ENCODE measurements around the gene HTRA1. TPM values are rescaled to one million over a fixed set of nuclear protein-coding genes. Genes with fewer than 3 reads are reported as not detected.

Gene HTRA1
- total RNA-seq, 1 experiment from 2014 or later = 32.8 TPM

DNA sequence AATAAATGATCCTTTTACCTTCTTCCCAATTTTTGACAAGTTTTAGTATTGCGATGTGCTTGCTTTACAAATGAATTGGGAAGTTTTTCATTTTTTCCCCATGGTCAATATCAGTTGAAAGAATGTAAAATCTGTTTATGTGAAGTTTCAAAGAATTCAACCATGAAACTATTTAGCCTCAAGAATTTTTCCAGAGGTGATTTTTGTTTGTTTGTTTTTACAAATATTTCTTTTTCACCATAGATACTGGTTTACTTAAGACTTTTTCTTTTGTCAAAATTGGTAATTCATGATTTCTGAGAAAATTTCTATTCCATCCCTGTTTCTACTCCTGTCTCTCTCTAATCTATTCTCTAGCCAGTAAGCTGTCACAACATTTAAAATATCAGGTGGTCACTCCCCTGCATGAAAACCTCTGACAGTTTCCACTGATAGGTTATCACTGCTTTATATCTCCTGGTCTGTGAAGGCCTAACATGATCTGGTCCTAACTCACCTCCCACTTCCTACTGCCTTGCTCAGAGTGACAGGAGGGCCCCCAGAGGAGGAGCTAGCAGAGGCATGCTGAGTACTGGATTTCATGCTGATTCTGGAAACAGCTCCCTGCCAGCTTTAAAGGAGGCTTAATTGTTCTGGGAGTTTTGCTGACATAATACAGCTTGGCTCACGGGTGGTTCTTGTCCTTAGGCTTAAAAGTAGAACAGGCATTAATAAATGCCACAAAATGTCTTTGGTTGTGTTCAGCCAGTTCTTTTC lies 14.5 kb upstream of the HTRA1 start:
- intact Hi-C loops (cut with micrococcal nuclease; ENCODE audit: unreplicated experiment) = no loop called here
- H3K4me3 ChIP-seq (ENCODE audit: low read depth in 2 of 2, low read length in 2 of 2) = no peak overlapping the region
- no peak for ATAC-seq

DNA sequence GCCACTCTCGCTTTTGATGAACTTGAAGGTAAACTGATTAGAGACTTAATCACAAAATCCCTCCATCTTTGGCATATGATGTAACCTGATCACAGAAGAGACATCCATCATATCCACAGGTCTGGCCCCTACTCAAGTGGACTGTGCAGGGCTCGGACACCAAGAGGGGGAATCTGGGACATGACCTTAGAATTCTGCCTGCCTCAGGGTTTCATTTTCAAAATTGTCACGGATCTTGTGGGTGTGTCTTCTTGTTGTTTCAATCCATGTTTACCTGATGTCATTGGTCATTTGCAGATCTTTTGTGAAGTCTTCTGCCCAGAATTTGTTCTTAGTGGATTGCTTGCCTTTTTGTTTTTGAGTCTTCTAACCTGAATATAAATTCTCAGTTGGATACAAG lies 12.8 kb upstream of the HTRA1 start:
- Histone ChIP-seq H3K9me3 (ENCODE audit: control insufficient read depth, insufficient read depth, low read depth, low read length) (no peaks in the 10 kb centered on the region), H3K4me3 (ENCODE audit: low read depth in 2 of 2, low read length in 2 of 2) (no peak overlapping the region), H3K36me3 (ENCODE audit: control insufficient read depth, insufficient read depth, low read length) (no peaks in the 10 kb centered on the region), H3K27me3 (ENCODE audit: control insufficient read depth, insufficient read depth, low read length) (no peaks in the 10 kb centered on the region), H3K27ac (ENCODE audit: low read length) (no peak overlapping the region), H3K4me1 (ENCODE audit: control insufficient read depth, insufficient read depth, low read length) (no peaks in the 10 kb centered on the region)
- in situ Hi-C loops (cut with HindIII; ENCODE audit: low pct_unique_long_range_greater_than_20kb, low sequenced_read_pairs) = no loop called here
- DNase-seq (ENCODE audit: low read depth, low spot score) (no peak), ATAC-seq (no peak)
- TF ChIP-seq, protein P1, sequence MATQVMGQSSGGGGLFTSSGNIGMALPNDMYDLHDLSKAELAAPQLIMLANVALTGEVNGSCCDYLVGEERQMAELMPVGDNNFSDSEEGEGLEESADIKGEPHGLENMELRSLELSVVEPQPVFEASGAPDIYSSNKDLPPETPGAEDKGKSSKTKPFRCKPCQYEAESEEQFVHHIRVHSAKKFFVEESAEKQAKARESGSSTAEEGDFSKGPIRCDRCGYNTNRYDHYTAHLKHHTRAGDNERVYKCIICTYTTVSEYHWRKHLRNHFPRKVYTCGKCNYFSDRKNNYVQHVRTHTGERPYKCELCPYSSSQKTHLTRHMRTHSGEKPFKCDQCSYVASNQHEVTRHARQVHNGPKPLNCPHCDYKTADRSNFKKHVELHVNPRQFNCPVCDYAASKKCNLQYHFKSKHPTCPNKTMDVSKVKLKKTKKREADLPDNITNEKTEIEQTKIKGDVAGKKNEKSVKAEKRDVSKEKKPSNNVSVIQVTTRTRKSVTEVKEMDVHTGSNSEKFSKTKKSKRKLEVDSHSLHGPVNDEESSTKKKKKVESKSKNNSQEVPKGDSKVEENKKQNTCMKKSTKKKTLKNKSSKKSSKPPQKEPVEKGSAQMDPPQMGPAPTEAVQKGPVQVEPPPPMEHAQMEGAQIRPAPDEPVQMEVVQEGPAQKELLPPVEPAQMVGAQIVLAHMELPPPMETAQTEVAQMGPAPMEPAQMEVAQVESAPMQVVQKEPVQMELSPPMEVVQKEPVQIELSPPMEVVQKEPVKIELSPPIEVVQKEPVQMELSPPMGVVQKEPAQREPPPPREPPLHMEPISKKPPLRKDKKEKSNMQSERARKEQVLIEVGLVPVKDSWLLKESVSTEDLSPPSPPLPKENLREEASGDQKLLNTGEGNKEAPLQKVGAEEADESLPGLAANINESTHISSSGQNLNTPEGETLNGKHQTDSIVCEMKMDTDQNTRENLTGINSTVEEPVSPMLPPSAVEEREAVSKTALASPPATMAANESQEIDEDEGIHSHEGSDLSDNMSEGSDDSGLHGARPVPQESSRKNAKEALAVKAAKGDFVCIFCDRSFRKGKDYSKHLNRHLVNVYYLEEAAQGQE (IDR thresholded peaks at IDR 0.05; ENCODE audit: insufficient read depth in 1 of 2, low read depth in 2 of 2, low read length in 1 of 2) = no peak
- TF ChIP-seq, protein P2, sequence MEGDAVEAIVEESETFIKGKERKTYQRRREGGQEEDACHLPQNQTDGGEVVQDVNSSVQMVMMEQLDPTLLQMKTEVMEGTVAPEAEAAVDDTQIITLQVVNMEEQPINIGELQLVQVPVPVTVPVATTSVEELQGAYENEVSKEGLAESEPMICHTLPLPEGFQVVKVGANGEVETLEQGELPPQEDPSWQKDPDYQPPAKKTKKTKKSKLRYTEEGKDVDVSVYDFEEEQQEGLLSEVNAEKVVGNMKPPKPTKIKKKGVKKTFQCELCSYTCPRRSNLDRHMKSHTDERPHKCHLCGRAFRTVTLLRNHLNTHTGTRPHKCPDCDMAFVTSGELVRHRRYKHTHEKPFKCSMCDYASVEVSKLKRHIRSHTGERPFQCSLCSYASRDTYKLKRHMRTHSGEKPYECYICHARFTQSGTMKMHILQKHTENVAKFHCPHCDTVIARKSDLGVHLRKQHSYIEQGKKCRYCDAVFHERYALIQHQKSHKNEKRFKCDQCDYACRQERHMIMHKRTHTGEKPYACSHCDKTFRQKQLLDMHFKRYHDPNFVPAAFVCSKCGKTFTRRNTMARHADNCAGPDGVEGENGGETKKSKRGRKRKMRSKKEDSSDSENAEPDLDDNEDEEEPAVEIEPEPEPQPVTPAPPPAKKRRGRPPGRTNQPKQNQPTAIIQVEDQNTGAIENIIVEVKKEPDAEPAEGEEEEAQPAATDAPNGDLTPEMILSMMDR (IDR thresholded peaks at IDR 0.05) = no peak
- TF ChIP-seq POLR2AphosphoS5 (IDR thresholded peaks at IDR 0.05; ENCODE audit: low read depth, low read length) (no peak), SIN3A (IDR thresholded peaks at IDR 0.05; ENCODE audit: borderline replicate concordance, insufficient read depth, low read depth, low read length) (no peak), TCF7L2 (IDR thresholded peaks at IDR 0.05; ENCODE audit: low read depth, low read length) (no peak)
- ChIA-PET CTCF (no interaction called here), POLR2A (no interaction called here)
- intact Hi-C loops (cut with micrococcal nuclease; ENCODE audit: unreplicated experiment) = no loop called here
- BruUV-seq (replicated peaks) = no TSS peak

More for the DNA sequence above, 14.5 kb upstream of the HTRA1 start:
- no peak for DNase-seq (ENCODE audit: low read depth, low spot score)
- Histone ChIP-seq H3K9me3 (ENCODE audit: control insufficient read depth, insufficient read depth, low read depth, low read length) (no peaks in the 10 kb centered on the region), H3K27me3 (ENCODE audit: control insufficient read depth, insufficient read depth, low read length) (no peaks in the 10 kb centered on the region), H3K27ac (ENCODE audit: low read length) (no peak overlapping the region), H3K4me1 (ENCODE audit: control insufficient read depth, insufficient read depth, low read length) (peaks cover 4% of the 10 kb centered on the region; the same call in 1 of the 2 replicates), H3K36me3 (ENCODE audit: control insufficient read depth, insufficient read depth, low read length) (no peaks in the 10 kb centered on the region)
- TF ChIP-seq POLR2AphosphoS5 (IDR thresholded peaks at IDR 0.05; ENCODE audit: low read depth, low read length) = no peak
- TF ChIP-seq, protein P1 (IDR thresholded peaks at IDR 0.05; ENCODE audit: insufficient read depth in 1 of 2, low read depth in 2 of 2, low read length in 1 of 2) = no peak
- TF ChIP-seq SIN3A (IDR thresholded peaks at IDR 0.05; ENCODE audit: borderline replicate concordance, insufficient read depth, low read depth, low read length) = no peak
- TF ChIP-seq, protein P2 (IDR thresholded peaks at IDR 0.05) = no peak
- no peak for TF ChIP-seq TCF7L2 (IDR thresholded peaks at IDR 0.05; ENCODE audit: low read depth, low read length)
- ChIA-PET CTCF (no interaction called here), POLR2A (interaction anchor here (0.5 kb wide), 1 partner anchor 341 kb away, joined by 4 read pairs; no protein-coding TSS in a partner anchor)
- BruUV-seq (replicated peaks) = no TSS peak
- in situ Hi-C loops (cut with HindIII; ENCODE audit: low pct_unique_long_range_greater_than_20kb, low sequenced_read_pairs) = no loop called here
